Measurements from ENCODE around the gene ADCY9. TPM values are rescaled to one million over a fixed set of nuclear protein-coding genes. Genes with fewer than 3 reads are reported as not detected.
"Not testable (repeated sequence)": the region's sequence is repeated elsewhere in the genome, so short reads cannot be mapped to it uniquely, and the experiment has no call there.

ADCY9 gene
- total RNA-seq, 2 experiments from 2014 or later, result 6.5 to 7.1 TPM

- H3K4me1 Mint-ChIP-seq (ENCODE audit: low read depth); H3K27me3 Mint-ChIP-seq (ENCODE audit: low read depth); intact Hi-C loops (cut with micrococcal nuclease); H3K4me3 Mint-ChIP-seq; DNase-seq; H3K27ac Mint-ChIP-seq; H3K9me3 Mint-ChIP-seq; CTCF ChIA-PET; H3K36me3 Mint-ChIP-seq (ENCODE audit: low read depth): not testable (repeated sequence)
These were observed 174.1 kb downstream of the ADCY9 start for GRCh38 chr16:3942146-3942545.

GRCh38 chr16:3938843-3939624 lies 177.2 kb downstream of the ADCY9 start:
- no peak overlapping the region for H3K27ac Mint-ChIP-seq
- peaks cover 1% of the 10 kb centered on the region for H3K4me1 Mint-ChIP-seq (ENCODE audit: low read depth)
- CTCF ChIA-PET, result interaction anchor here (0.5 to 3.2 kb wide), 17 partner anchors 9 to 678 kb away, joined by 3 to 23 read pairs (median 3); no protein-coding TSS in a partner anchor
- peaks cover 4% of the 10 kb centered on the region for H3K27me3 Mint-ChIP-seq (ENCODE audit: low read depth)
- no peaks in the 10 kb centered on the region for H3K9me3 Mint-ChIP-seq
- peak overlapping the region; percentile 21 for H3K4me3 Mint-ChIP-seq
- peak; percentile 66 for DNase-seq
- intact Hi-C loops (cut with micrococcal nuclease), result loop anchor here (1.0 kb wide), 2 partner anchors 315 to 391 kb away; no protein-coding TSS in a partner anchor
- no peaks in the 10 kb centered on the region for H3K36me3 Mint-ChIP-seq (ENCODE audit: low read depth)

DNA sequence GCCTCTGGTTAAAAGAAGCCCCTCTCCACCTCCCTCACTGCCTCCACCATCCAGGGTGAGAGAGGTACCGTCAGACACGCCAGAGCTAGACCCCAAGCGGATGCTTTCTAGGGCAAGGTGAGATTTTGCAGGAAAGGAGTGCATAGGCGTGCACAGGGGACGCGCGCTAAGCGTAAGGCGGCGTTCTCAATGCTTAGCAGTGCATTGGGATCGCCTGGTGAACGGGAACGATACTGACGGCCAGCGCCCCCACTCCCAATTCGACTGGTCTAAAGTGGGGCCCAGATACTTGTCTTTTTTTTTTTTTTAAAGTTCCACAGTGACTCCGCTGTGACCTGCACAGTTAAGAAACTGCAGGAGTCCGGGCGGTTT lies 177.8 kb downstream of the ADCY9 start:
- peaks cover 4% of the 10 kb centered on the region for H3K27me3 Mint-ChIP-seq (ENCODE audit: low read depth)
- H3K36me3 Mint-ChIP-seq (ENCODE audit: low read depth), result no peaks in the 10 kb centered on the region
- peaks cover 1% of the 10 kb centered on the region for H3K4me1 Mint-ChIP-seq (ENCODE audit: low read depth)
- no peak for DNase-seq
- H3K27ac Mint-ChIP-seq, result no peak overlapping the region
- intact Hi-C loops (cut with micrococcal nuclease), result no loop called here
- peak overlapping the region; percentile 21 for H3K4me3 Mint-ChIP-seq
- no peaks in the 10 kb centered on the region for H3K9me3 Mint-ChIP-seq
- CTCF ChIA-PET, result interaction anchor here (0.6 to 3.2 kb wide), 10 partner anchors 9 to 326 kb away, joined by 3 to 23 read pairs (median 3); no protein-coding TSS in a partner anchor

GRCh38 chr16:3937066-3937875 lies 179.0 kb downstream of the ADCY9 start:
- Mint-ChIP-seq H3K27me3 (ENCODE audit: low read depth) (peaks cover 4% of the 10 kb centered on the region), H3K9me3 (no peaks in the 10 kb centered on the region), H3K4me1 (ENCODE audit: low read depth) (peaks cover 1% of the 10 kb centered on the region), H3K36me3 (ENCODE audit: low read depth) (no peaks in the 10 kb centered on the region), H3K27ac (no peak overlapping the region), H3K4me3 (no peak overlapping the region)
- intact Hi-C loops (cut with micrococcal nuclease), result no loop called here
- CTCF ChIA-PET, result interaction anchor here (0.6 to 1.0 kb wide), 4 partner anchors 173 to 410 kb away, joined by 3 to 5 read pairs (median 4); no protein-coding TSS in a partner anchor
- DNase-seq, result no peak

DNA sequence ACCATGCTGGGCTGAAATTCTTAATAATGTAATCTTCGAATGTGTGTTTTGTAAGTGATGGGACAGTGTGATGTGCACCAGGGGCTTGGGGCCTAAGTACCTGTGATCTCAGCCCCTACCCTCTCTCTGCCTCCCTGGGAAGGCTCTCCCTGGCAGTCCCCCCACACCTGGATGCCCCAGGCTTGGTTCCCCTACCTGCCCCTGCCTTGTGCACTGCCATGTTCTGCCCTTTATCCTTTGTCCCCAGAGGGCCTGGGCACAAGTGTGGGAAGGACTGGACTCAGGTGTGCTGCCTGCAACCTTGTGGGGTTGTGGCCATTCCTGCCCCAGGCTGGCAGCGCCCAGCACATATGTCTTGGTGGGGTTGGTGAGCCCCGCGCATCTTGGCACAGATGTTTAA lies 180.3 kb downstream of the ADCY9 start:
- no peak for DNase-seq
- Mint-ChIP-seq H3K4me1 (ENCODE audit: low read depth) (peaks cover 1% of the 10 kb centered on the region), H3K27me3 (ENCODE audit: low read depth) (peaks cover 4% of the 10 kb centered on the region), H3K9me3 (no peaks in the 10 kb centered on the region), H3K27ac (no peak overlapping the region), H3K36me3 (ENCODE audit: low read depth) (no peaks in the 10 kb centered on the region), H3K4me3 (no peak overlapping the region)
- intact Hi-C loops (cut with micrococcal nuclease), result no loop called here
- CTCF ChIA-PET, result no interaction called here

DNA sequence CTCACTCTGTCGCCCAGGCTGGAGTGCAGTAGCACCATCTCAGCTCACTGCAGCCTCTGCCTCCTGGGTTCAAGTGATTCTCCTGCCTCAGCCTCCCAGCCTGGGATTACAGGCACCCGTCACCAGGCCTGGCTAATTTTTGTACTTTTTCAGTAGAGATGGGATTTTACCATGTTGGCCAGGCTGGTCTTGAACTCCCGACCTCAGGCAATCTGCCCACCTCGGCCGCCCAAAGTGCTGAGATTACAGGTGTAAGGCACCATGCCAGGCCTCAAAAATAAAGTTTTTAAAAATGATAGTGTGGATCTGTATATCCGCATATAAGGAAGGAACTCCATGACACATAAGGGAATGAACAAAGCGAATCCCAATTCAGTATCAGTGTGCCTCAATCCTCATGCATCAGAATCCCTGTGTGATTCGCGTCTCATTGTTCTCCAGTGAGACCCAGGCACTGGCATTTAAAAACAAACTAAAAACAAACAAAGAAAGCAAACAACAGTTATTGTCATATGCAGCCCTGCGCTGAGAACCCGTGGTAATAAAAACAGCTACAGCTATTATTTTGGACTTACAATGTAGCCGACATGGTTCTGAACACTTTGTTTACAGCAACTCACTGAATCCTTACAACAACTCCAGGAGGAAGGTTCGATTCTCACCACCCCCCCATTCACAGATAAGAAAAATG lies 181.6 kb downstream of the ADCY9 start:
- no peak for DNase-seq
- H3K36me3 Mint-ChIP-seq (ENCODE audit: low read depth), result no peaks in the 10 kb centered on the region
- H3K9me3 Mint-ChIP-seq, result no peaks in the 10 kb centered on the region
- H3K27me3 Mint-ChIP-seq (ENCODE audit: low read depth), result peaks cover 4% of the 10 kb centered on the region
- CTCF ChIA-PET, result no interaction called here
- no peak overlapping the region for H3K4me3 Mint-ChIP-seq
- intact Hi-C loops (cut with micrococcal nuclease), result no loop called here
- H3K4me1 Mint-ChIP-seq (ENCODE audit: low read depth), result peaks cover 1% of the 10 kb centered on the region
- no peak overlapping the region for H3K27ac Mint-ChIP-seq

DNA sequence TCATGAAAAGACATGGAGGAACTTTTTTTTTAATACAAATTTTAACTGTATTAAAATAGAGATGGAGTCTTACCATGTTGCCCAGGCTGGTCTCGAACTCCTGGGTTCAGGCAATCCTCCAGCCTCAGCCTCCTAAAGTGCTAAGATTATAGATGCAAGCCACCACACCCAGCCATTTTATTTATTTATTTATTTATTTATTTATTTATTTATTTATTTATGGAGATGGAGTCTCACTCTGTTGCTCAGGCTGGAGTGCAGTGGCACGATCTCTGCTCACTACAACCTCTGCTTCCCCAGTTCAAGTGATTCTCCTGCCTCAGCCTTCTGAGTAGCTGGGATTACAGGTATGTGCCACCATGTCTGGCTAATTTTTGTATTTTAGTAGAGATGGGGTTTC lies 189.1 kb downstream of the ADCY9 start:
- H3K4me1 Mint-ChIP-seq (ENCODE audit: low read depth); H3K36me3 Mint-ChIP-seq (ENCODE audit: low read depth); H3K4me3 Mint-ChIP-seq; intact Hi-C loops (cut with micrococcal nuclease); DNase-seq; H3K9me3 Mint-ChIP-seq; H3K27ac Mint-ChIP-seq; H3K27me3 Mint-ChIP-seq (ENCODE audit: low read depth): not testable (repeated sequence)
- CTCF ChIA-PET, result interaction anchor here (0.7 kb wide), 1 partner anchor 12 kb away, joined by 3 read pairs; no protein-coding TSS in a partner anchor

GRCh38 chr16:3924763-3925162 lies 191.5 kb downstream of the ADCY9 start:
- H3K36me3 Mint-ChIP-seq (ENCODE audit: low read depth), result no peaks in the 10 kb centered on the region
- CTCF ChIA-PET, result interaction anchor here (0.6 to 0.7 kb wide), 2 partner anchors 168 to 208 kb away, joined by 3 read pairs; no protein-coding TSS in a partner anchor
- intact Hi-C loops (cut with micrococcal nuclease), result no loop called here
- H3K27me3 Mint-ChIP-seq (ENCODE audit: low read depth), result peaks cover 8% of the 10 kb centered on the region
- H3K4me1 Mint-ChIP-seq (ENCODE audit: low read depth), result no peaks in the 10 kb centered on the region
- H3K27ac Mint-ChIP-seq, result no peak overlapping the region
- DNase-seq, result no peak
- no peak overlapping the region for H3K4me3 Mint-ChIP-seq
- H3K9me3 Mint-ChIP-seq, result no peaks in the 10 kb centered on the region

GRCh38 chr16:3922241-3922640 lies 194.0 kb downstream of the ADCY9 start:
- H3K27ac Mint-ChIP-seq, result no peak overlapping the region
- intact Hi-C loops (cut with micrococcal nuclease), result no loop called here

DNA sequence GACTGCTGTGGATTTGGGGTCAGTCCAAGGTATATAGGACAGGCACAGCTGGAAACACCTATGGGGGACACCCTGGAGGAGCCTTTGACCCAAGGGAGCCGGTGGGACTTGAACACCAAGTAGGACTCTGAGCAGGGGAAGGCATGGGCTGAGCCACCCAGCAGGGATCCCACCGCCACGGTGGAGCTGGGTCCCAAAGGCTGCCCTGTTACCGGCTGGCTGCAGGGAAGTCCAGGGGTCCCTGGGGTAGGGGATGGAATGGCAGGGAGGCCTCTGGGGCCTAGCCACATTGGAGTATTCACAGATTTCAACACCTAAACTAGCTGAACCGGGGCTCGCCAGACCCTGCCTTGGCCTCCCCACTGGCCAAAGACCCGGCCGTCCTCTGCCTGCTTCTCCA lies 196.0 kb downstream of the ADCY9 start:
- H3K9me3 Mint-ChIP-seq, result peaks cover 8% of the 10 kb centered on the region
- H3K4me1 Mint-ChIP-seq (ENCODE audit: low read depth), result no peaks in the 10 kb centered on the region
- DNase-seq, result no peak
- no peaks in the 10 kb centered on the region for H3K36me3 Mint-ChIP-seq (ENCODE audit: low read depth)
- no peak overlapping the region for H3K27ac Mint-ChIP-seq
- no peak overlapping the region for H3K4me3 Mint-ChIP-seq
- CTCF ChIA-PET, result no interaction called here
- H3K27me3 Mint-ChIP-seq (ENCODE audit: low read depth), result peaks cover 8% of the 10 kb centered on the region
- intact Hi-C loops (cut with micrococcal nuclease), result no loop called here

More at GRCh38 chr16:3922241-3922640, 194.0 kb downstream of the ADCY9 start:
- Mint-ChIP-seq H3K36me3 (ENCODE audit: low read depth) (no peaks in the 10 kb centered on the region), H3K9me3 (peaks cover 8% of the 10 kb centered on the region), H3K4me1 (ENCODE audit: low read depth) (no peaks in the 10 kb centered on the region), H3K4me3 (no peak overlapping the region), H3K27me3 (ENCODE audit: low read depth) (peaks cover 8% of the 10 kb centered on the region)
- DNase-seq, result no peak
- CTCF ChIA-PET, result interaction anchor here (0.6 kb wide), 1 partner anchor 39 kb away, joined by 5 read pairs; no protein-coding TSS in a partner anchor

DNA sequence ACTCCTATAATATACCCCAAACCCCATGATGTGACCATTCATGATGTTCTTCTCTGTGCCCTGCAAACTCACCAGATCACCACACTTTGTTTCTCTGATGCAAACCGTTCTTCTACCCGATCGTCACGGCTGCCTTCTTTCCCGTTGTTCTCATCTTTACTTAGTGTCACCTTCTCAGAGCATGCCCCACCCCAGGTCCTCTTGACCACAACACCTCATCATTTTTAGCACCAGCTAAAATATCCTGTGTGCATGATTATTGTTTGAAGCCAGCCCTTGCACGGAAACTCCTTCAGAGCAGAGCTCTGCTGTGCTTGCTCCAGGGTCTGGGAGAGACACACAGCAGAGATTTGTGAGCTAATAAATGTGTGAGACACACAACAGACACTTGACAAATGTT lies 196.8 kb downstream of the ADCY9 start:
- H3K27ac Mint-ChIP-seq, result no peak overlapping the region
- no peaks in the 10 kb centered on the region for H3K4me1 Mint-ChIP-seq (ENCODE audit: low read depth)
- H3K36me3 Mint-ChIP-seq (ENCODE audit: low read depth), result no peaks in the 10 kb centered on the region
- H3K27me3 Mint-ChIP-seq (ENCODE audit: low read depth), result peaks cover 8% of the 10 kb centered on the region
- peaks cover 8% of the 10 kb centered on the region for H3K9me3 Mint-ChIP-seq
- intact Hi-C loops (cut with micrococcal nuclease), result no loop called here
- H3K4me3 Mint-ChIP-seq, result no peak overlapping the region
- no peak for DNase-seq
- CTCF ChIA-PET, result no interaction called here
